GM12878 (cell line): ENCODE results near the gene DPP6. TPM values are rescaled to one million over a fixed set of nuclear protein-coding genes. Genes with fewer than 3 reads are reported as not detected.

Experiments
- ATAC-seq: fragments of 200-7000 bp; cut with Tn5 transposase; 3 replicates; pipeline ENCODE4 v1.9.1; 2020; ENCODE audit warnings: mild to moderate bottlenecking, moderate library complexity
- BruUV-seq: library from RNA; stranded (reverse); fragments of 400-500 nt; replicated peaks from 2 replicates; lab custom pipeline; 2021; lab: Mats Ljungman, UMichigan
- CTCF ChIA-PET: fragments of 300-600 bp; sonication (Branson Sonifier 250); formaldehyde crosslinking; extraction: SDS; loops from one replicate; lab custom pipeline; 2021; ENCODE audit warnings: inconsistent platforms; lab: Yijun Ruan, JAX
- POLR2A ChIA-PET: fragments of 350-600 bp; formaldehyde crosslinking; extraction: SDS; loops from one replicate; lab custom pipeline; 2021; ENCODE audit warnings: inconsistent platforms; lab: Charles Lee
- RAD21 ChIA-PET: fragments of 300-600 bp; sonication (Branson Sonifier 250); formaldehyde crosslinking; loops from one replicate; lab custom pipeline; 2023; ENCODE audit warnings: antibody characterized with exemption; ENCODE audit not compliant: unreplicated experiment; lab: Charles Lee
- SMC1A ChIA-PET: fragments of 300-600 bp; sonication (Branson Sonifier 250); formaldehyde crosslinking; loops from one replicate; lab custom pipeline; 2023; ENCODE audit not compliant: unreplicated experiment, uncharacterized antibody; lab: Charles Lee
- DNase-seq: peaks from one replicate; pipeline ENCODE4 v3.0.0-alpha.2; 2011; ENCODE audit warnings: low read depth, low spot score
- FAIRE-seq: peaks from 3 replicates; lab custom pipeline; 2011; peaks lifted over from hg19 to GRCh38; lab: Jason Lieb, UNC
- H2AFZ ChIP-seq: 2 replicates; pipeline ENCODE4 v1.6.0; 2011; ENCODE audit warnings: low read depth, low read length, control low read depth; ENCODE audit not compliant: control insufficient read depth
- H3K27ac ChIP-seq: 2 replicates; pipeline ENCODE4 v1.5.1; 2011; ENCODE audit warnings: control low read depth; ENCODE audit not compliant: control insufficient read depth, insufficient read depth
- H3K27me3 ChIP-seq, 2 experiments: replicated peaks in 1 of 2; 2 replicates each; pipeline versions ENCODE4 v1.6.0 to v1.6.1; 2011; ENCODE audit warnings: low read length in 1 of 2; ENCODE audit not compliant: control insufficient read depth in 2 of 2, insufficient read depth in 2 of 2
- H3K36me3 ChIP-seq, 2 experiments: 2 replicates each; pipeline ENCODE4 v1.5.1; 2011; ENCODE audit warnings: low read length in 1 of 2; ENCODE audit not compliant: control insufficient read depth in 2 of 2, insufficient read depth in 2 of 2
- H3K4me1 ChIP-seq: 2 replicates; pipeline ENCODE4 v1.6.1; 2011; ENCODE audit warnings: mild to moderate bottlenecking, low read length, moderate library complexity, mixed read lengths; ENCODE audit not compliant: control insufficient read depth, insufficient read depth
- H3K4me2 ChIP-seq: 2 replicates; pipeline ENCODE4 v1.6.0; 2011; ENCODE audit warnings: control low read depth; ENCODE audit not compliant: control insufficient read depth, insufficient read depth
- H3K4me3 ChIP-seq: fragments of 200-600 bp; sonication (generic); 2 replicates; pipeline ENCODE4 v1.5.1; 2016
- H3K79me2 ChIP-seq: 2 replicates; pipeline ENCODE4 v1.6.0; 2011; ENCODE audit warnings: low read length; ENCODE audit not compliant: control insufficient read depth, insufficient read depth
- H3K9ac ChIP-seq: 2 replicates; pipeline ENCODE4 v1.8.0; 2011; ENCODE audit warnings: low read length, control low read depth, mixed read lengths; ENCODE audit not compliant: control insufficient read depth, insufficient read depth
- H3K9me3 ChIP-seq: replicated peaks from 3 replicates; pipeline ENCODE4 v1.5.1; 2011; ENCODE audit warnings: mild to moderate bottlenecking, low read length; ENCODE audit not compliant: control insufficient read depth, insufficient read depth
- H4K20me1 ChIP-seq: 2 replicates; pipeline ENCODE4 v1.6.0; 2011; ENCODE audit not compliant: control insufficient read depth, insufficient read depth
- CHD1 ChIP-seq: IDR thresholded peaks from 2 replicates; pipeline ENCODE4 v1.6.1; 2012; ENCODE audit warnings: low read depth, low read length, improper control_type of control experiment
- NFIC ChIP-seq: IDR thresholded peaks from 2 replicates; pipeline ENCODE4 v1.6.1; 2012; ENCODE audit warnings: low read depth, mild to moderate bottlenecking, inconsistent platforms, low read length, moderate library complexity
- TCF3 ChIP-seq: IDR thresholded peaks from 2 replicates; pipeline ENCODE4 v1.6.1; 2012; ENCODE audit warnings: low read depth, mild to moderate bottlenecking, low read length, borderline replicate concordance; ENCODE audit not compliant: insufficient read depth
- ZNF217 ChIP-seq: fragments of 450-650 bp; IDR thresholded peaks from 2 replicates; pipeline ENCODE4 v1.6.1; 2017; ENCODE audit warnings: antibody characterized with exemption, mild to moderate bottlenecking
- ZNF384 ChIP-seq: IDR thresholded peaks from 2 replicates; pipeline ENCODE4 v1.6.1; 2012; ENCODE audit warnings: low read depth, mild to moderate bottlenecking, low read length, improper control_type of control experiment, borderline replicate concordance
- WGBS: methylation state at CpG from one replicate; pipeline ENCODE4 v1.1.6; 2016; ENCODE audit warnings: low lambda C conversion rate; ENCODE audit not compliant: insufficient replicate concordance, insufficient coverage; ENCODE audit errors: missing lambda C conversion rate; 5-methylcytosine and 5-hydroxymethylcytosine counted together
- in situ Hi-C: fragments of 300-500 bp; cut with MboI; formaldehyde crosslinking; loops from 9 replicates; pipeline ENCODE4 v1.14.3; 2018; ENCODE audit warnings: mixed read lengths
- intact Hi-C: fragments of 100-400 bp; cut with micrococcal nuclease; formaldehyde crosslinking; loops from one replicate; pipeline ENCODE4 v1.14.2; 2022; ENCODE audit not compliant: unreplicated experiment
- polyA plus RNA-seq, 11 experiments: library from polyadenylated mRNA; depleted of rRNA in 4 of 11; unstranded in 6 of 11; stranded (reverse) in 5 of 11; fragments of >200 nt; fragmentation: Nextera tagmentation in 4 of 11; fragmentation: Illumina TruSeq in 1 of 11; extraction: Ambion mirVana in 4 of 11; extraction: Trizol in 1 of 11; gene quantifications; 1 replicate in 1 of 11; 2 replicates in 10 of 11; pipeline versions ENCODE4 v1.2.1 to v1.2.3, GENCODE V29; 2011 to 2016; ENCODE audit warnings: inconsistent platforms in 2 of 11, missing spikeins in 2 of 11, low read depth in 1 of 11
- total RNA-seq, 4 experiments: library from RNA; depleted of rRNA in 3 of 4; stranded (reverse); fragments of >200 nt in 3 of 4; fragmentation: Illumina TruSeq in 1 of 4; extraction: Trizol in 1 of 4; gene quantifications; 2 replicates each; pipeline versions ENCODE4 v1.2.1 to v1.2.3, GENCODE V29; 2013 to 2021
- TF ChIP-seq, protein P1 (sequence below): fragments of 450-650 bp; formaldehyde crosslinking; IDR thresholded peaks from 2 replicates; pipeline ENCODE4 v1.4.0; 2020; ENCODE audit warnings: mild to moderate bottlenecking, moderate library complexity

Gene DPP6
- total and polyA plus RNA-seq, 10 of the 15 experiments (the other 5 are each of a cell fraction or from before 2014, with no cell fraction given) = not detected

DNA sequence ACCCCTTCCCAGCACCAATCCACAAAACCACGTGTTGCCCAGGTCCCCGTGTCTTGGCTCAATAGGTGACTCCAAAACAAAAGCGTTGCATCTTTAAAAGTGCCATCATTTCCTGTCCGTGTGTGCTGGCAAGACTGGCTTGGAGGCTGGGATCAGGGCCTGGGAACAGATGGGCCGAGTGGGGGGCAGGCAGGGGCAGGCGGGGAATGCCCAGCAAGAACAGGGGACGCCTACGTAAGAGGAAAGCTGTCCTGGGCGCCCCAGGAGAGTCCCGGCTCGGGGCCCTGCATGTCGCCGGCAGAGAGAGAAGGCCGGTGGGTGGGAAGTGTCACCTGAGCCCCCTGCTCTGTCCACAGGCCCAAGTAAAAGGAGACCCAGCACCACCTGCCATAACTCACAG, 864.2 kb downstream of the DPP6 start:
- intact Hi-C loops (no loop called here), in situ Hi-C loops (no loop called here)
- no peak overlapping the region for H3K27ac ChIP-seq
- no peaks in the 10 kb centered on the region; the same call in 2 of the 3 replicates for H3K9me3 ChIP-seq
- H3K79me2 ChIP-seq = no peaks in the 10 kb centered on the region
- ChIA-PET RAD21 (no interaction called here), CTCF (interaction anchor here (1.0 to 8.1 kb wide), 2 partner anchors 11 to 463 kb away, joined by 4 to 61 read pairs; no protein-coding TSS in a partner anchor), POLR2A (no interaction called here), SMC1A (no interaction called here)
- no peak overlapping the region for H3K9ac ChIP-seq
- H4K20me1 ChIP-seq = no peaks in the 10 kb centered on the region
- TF ChIP-seq TCF3 (no peak), ZNF217 (no peak), NFIC (no peak), ZNF384 (no peak), CHD1 (no peak)
- TF ChIP-seq, protein P1, sequence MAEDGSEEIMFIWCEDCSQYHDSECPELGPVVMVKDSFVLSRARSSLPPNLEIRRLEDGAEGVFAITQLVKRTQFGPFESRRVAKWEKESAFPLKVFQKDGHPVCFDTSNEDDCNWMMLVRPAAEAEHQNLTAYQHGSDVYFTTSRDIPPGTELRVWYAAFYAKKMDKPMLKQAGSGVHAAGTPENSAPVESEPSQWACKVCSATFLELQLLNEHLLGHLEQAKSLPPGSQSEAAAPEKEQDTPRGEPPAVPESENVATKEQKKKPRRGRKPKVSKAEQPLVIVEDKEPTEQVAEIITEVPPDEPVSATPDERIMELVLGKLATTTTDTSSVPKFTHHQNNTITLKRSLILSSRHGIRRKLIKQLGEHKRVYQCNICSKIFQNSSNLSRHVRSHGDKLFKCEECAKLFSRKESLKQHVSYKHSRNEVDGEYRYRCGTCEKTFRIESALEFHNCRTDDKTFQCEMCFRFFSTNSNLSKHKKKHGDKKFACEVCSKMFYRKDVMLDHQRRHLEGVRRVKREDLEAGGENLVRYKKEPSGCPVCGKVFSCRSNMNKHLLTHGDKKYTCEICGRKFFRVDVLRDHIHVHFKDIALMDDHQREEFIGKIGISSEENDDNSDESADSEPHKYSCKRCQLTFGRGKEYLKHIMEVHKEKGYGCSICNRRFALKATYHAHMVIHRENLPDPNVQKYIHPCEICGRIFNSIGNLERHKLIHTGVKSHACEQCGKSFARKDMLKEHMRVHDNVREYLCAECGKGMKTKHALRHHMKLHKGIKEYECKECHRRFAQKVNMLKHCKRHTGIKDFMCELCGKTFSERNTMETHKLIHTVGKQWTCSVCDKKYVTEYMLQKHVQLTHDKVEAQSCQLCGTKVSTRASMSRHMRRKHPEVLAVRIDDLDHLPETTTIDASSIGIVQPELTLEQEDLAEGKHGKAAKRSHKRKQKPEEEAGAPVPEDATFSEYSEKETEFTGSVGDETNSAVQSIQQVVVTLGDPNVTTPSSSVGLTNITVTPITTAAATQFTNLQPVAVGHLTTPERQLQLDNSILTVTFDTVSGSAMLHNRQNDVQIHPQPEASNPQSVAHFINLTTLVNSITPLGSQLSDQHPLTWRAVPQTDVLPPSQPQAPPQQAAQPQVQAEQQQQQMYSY = no peak
- DNase-seq (no peak), ATAC-seq (no peak), FAIRE-seq (no peak)
- no peak overlapping the region for H2AFZ ChIP-seq
- H3K4me1 ChIP-seq = no peaks in the 10 kb centered on the region
- 63% methylated on average over 14 of the region's 14 CpGs for WGBS
- no peaks in the 10 kb centered on the region for H3K36me3 ChIP-seq
- H3K4me2 ChIP-seq = no peak overlapping the region
- H3K27me3 ChIP-seq = no peaks in the 10 kb centered on the region; a peak in 1 of 4 replicates
- H3K4me3 ChIP-seq = no peak overlapping the region
- no TSS peak for BruUV-seq
